Measurements from ENCODE around the gene SUSD5. TPM values are rescaled to one million over a fixed set of nuclear protein-coding genes. Genes with fewer than 3 reads are reported as not detected.
"Not testable (repeated sequence)": the region's sequence is repeated elsewhere in the genome, so short reads cannot be mapped to it uniquely, and the experiment has no call there.

The SUSD5 gene
- total RNA-seq, 1 experiment from 2014 or later: 18.2 TPM

DNA sequence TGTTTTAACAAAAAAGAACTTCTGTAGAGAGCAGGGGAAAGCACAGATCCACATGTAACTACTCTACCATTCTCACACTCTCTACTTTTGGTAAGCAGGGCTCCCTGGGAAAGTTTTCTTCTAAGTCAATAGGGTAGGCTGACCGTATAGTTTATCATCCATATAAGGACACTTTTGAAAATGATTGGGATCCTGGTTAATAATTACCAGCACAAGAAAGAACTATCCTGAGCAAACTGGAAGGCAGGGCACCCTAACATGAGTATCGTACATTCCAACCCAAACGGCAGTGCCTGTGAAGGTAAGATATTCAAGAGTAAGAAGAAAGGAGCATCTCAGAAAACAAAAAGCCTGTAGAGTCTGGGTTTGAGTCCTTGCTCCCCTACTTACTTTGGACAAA, 22.1 kb downstream of the SUSD5 start:
- no peak for DNase-seq (ENCODE audit: low read depth)

DNA sequence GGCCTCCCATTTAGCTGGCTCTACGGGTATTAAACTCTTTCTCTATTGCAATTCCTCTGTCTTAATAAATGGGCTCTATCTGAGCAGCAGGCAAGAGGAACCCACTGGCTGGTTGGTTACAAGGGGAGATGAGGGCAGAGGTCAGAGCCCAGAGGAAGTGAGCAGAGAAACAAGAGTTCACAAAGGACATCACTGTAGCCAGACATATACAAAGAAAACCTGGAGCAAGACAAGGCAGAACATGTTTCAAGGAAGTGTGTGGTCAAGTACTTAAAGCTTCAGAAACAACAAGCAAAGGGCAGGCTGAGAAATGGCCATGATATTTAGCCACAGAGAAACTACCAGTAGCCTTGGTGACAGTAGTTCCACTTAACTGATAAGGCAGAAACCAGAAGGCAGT, 24.3 kb downstream of the SUSD5 start:
- no peak for DNase-seq (ENCODE audit: low read depth)

DNA sequence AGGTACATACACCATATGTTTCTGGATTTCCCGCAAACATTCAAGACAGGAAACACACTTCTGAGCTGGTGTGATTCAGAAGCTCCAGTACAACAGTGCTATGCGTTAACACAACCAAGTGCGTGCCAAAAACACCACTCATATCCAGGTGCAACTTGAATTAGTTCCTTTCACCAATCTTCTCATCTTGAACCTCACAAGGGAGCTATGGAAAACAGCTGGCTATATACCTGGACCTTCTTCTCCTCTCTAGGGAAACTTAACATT, 31.3 kb downstream of the SUSD5 start:
- peak; percentile 86 for DNase-seq (ENCODE audit: low read depth)

DNA sequence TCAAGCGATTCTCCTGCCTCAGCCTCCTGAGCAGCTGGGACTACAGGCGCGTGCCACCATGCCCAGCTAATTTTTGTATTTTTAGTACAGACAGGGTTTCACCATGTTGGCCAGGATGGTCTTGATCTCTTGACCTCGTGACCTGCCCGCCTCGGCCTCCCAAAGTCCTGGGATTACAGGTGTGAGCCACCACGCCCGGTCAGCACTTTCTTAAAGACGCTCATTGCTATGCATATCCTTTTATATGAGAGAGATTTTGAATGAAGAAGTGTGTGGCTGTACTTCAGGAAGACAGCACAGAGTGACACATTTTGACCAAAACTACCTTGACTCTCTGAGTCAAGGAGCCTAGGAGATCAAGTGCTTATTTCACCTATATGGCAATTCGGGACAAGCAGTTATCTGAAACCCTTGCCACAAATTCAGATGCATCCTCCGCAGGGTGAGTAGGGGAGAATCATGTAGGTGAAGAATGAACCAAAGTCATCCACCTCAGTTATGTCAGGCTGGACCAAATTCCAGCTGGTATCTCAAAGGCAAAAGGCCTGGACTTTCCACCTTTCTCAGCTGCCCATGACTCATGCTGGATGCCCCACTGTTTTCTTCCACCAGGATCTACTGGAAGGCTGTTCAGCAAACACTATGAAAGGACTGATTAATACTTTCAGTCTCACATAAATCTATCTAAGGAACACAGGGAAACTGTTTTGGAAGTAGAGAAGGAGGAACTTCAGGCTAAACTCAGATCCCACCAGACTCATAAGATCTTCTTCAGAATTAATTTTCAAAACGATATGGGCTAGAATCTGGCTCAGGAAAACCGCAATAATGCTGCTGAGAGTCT, 31.9 kb downstream of the SUSD5 start:
- DNase-seq (ENCODE audit: low read depth): peak; percentile 87

DNA sequence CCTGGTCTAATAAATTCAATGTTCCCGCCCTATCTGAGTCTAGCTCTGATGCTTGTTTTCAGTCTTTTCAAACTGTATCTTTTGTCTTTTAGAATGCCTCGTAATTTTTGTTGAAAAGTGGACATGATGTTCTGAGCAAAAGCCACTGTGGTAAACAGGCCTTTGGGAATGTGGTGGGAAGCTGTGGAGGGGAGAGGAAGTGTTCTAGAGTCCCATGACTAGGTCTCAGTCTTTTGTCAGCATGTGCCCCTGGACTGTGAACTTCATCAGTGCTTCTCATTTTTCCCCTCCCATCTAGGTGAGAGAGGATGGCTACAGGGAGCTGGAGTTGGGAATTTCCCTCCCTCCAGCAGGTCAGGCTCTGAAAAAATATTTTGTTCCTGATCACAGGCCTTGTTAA, 33.7 kb downstream of the SUSD5 start:
- no peak for DNase-seq (ENCODE audit: low read depth)

DNA sequence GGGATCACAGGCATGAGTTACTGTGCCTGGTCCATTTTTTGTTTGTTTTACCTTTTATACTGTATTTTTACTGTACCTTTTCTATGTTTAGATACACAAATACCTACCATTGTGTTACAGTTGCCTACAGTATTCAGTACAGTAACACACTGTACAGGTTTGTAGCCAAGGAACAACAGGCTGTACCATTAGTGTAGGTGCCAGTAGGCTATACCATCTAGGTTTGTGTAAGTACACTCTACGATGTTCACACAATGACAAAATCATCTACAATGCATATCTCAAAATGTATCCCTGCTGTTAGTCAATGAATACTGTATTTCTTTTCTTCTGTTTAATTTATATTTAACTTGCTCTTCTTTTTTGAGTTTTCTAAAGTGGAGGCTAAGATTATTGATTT, 37.0 kb downstream of the SUSD5 start:
- DNase-seq (ENCODE audit: low read depth): not testable (repeated sequence)

DNA sequence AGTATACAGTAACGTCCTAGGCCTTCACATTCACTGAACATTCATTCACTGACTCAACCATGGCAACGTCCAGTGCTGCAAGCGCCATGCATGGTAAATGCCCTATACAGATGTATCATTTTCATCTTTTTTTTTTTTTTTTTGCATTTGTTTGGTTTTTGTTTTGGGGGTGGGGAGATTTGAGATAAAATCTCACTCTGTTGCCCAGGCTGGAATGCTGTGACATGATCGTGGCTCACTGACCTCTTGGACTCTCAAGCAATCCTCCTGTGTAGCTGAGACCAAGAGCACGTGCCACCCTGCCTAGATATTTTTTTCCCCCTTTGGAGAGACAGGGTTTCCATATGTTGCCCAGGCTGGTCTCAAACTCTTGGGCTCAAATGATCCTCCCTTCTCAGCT, 37.4 kb downstream of the SUSD5 start:
- no peak for DNase-seq (ENCODE audit: low read depth)

DNA sequence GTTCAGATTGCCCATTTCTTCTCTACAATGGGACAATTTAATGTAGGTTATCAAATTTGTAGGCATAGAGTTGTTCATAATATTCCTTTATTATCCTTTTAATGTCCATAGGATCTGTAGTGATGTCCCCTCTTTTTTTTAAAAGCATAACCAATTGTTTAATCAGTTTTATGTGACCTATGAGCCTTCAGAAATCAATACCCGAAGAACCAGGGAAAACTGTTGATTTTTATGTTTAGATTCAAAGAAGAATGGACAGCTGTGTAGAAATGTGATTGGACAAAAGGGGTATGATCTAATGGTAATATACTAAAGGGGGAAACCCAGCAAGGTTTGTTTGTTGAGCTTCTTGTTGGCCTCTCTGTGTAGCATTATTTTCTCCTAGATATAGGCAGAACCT, 39.5 kb downstream of the SUSD5 start:
- no peak for DNase-seq (ENCODE audit: low read depth)

DNA sequence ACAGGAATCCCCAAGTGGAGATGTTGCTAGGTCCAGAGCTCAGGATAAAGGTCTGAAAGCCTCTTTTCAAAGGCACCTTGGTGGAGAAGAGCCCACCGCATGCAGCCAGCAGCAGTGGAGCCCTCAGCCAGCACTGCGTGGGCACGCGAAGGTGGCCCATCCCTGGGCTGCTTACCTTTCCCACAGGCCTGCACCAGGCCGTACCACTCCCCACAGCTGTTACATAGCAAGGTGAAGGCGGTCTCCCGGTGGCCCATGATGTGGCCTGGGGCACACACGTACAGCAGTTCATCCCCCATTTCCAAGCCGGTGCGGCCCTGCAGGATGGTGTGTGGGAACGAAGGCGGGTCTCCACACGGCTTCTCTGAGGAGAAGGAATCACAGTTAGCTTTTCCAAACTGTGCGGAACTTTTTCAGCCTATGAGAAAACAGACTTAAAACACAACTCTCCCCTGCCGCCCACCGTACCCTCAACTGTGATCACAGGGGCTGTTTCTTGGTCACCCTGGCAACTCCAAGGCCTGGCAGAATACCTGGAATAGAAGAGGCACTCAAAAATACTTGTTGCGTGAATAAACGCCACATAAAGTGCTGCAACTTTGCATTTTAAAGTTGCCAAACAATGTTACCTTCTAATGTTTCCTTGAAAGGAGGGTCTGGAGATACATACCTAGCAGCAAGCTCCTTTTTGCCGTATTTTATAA, 43.7 kb downstream of the SUSD5 start:
- no peak for DNase-seq (ENCODE audit: low read depth)

DNA sequence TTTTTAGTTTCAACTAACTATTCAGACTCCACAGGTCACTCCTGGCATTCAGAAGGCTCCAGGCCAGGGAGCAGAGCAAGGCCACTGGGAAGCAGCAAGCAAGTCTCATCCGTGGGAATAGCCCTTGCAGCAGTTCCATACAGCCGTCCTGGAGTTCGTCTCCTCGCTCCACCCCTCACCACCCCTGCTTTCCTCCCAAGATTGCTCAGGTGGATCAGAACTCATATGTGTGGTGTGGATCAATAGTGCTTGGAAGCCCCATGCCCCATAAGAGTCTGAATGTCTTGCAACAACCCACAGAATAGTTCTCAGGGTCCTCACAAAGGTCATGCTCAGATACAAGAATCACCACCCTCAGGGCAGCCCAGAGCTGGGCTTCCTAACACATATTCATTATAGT, 44.5 kb downstream of the SUSD5 start:
- DNase-seq (ENCODE audit: low read depth): no peak

DNA sequence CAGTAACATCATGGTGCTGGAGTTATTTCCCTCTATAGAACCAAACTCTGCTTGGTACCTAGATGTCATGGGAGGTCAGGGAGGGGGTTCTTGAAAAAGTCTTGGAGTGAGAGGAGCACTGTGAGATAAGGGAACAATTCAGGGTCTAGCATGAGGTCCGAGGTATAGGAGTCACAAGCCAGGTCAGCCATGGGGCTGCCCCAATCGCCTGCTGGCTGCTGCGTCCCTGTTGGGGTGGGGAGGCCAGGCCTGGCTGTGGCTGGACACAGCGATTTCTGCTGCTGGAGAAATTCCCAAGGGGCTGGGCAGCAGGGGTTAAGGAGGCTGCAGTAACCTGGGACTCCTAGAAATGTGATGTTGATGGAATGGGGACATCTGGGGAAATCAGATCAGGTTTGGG, 44.9 kb downstream of the SUSD5 start:
- no peak for DNase-seq (ENCODE audit: low read depth)

DNA sequence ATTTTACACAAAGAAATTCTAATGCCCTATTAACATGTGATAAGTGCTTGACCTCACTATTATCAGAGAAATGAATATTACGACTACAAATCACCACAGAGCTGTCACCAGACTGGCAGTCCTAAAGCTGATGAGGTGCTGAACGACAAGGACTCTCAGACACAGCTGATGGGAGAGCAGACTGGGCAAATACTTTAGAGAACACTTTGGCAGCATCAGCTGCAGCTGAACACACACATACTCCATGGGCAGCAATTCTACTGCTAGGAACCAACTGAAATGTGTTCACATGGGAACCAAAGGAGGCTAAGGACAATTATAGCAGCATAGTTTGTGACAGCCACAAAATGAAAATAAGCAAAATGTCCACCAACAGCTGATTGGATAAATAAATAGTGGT, 45.5 kb downstream of the SUSD5 start:
- no peak for DNase-seq (ENCODE audit: low read depth)

DNA sequence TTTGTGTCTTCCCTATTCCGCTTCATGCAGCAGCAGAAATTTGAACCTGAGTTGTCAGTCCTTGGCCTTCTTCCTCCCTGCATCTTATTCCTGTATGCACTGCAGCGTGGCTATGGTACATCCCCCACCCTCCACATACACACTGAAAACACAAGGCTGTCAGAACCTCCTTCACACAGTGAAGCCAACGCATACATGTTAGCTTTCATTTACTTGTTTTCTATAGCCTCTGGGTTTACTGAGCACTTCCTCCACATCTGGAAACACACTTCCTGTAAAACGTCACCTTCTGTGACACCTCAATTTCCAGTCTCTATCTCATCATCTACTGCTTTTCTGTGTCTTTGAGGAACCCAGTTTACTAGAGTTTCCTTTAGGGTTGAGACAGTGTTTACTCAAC, 47.0 kb downstream of the SUSD5 start:
- DNase-seq (ENCODE audit: low read depth): no peak

DNA sequence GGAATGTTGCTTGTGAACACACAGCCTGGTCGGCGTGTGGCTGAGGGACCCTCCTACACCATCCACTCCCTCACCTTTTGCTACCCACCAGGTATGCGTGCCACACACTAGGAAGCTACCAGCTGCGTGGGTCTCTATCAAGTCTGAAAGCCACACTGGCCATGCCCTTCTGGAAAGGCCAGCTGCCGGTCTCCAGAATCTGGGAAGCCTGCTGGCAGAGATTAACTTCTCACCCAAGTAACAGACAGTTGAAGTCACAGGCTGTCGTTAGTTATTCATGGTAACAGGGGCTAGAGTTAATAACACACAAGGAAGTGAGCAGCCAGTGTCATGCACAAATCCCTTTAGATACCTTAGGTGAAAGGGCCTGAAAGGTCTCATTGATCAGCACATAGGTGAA, 48.1 kb downstream of the SUSD5 start:
- no peak for DNase-seq (ENCODE audit: low read depth)

DNA sequence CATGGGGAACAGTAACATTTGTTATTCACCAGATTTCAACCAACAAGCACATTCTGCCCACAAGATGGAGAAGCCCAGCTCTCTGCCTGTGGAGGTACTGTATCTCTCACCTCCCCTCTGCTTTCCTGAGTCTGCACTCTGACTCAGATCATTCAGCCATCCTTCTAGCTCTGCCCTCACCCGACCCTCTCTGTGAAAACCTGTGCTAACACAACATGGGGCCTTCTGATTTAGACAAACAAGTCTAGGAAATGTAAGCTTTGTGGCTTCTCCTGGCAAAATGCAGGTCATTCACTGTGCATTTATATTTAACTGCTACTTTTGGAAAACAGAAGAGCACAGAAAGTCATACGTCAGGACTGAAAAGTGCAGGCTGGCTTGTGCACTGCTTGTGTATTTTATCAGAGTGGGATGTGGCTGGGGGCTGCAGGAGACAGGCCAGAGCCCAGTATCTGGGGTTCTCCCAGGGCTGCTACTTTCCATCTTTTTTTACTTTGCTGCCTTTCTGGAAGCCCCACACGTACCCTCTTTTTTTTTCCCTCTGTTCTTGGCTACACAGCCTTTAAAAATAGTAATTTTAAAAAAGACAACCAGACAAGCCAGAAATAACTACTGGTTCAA, 50.8 kb downstream of the SUSD5 start:
- DNase-seq (ENCODE audit: low read depth): peak; percentile 30

DNA sequence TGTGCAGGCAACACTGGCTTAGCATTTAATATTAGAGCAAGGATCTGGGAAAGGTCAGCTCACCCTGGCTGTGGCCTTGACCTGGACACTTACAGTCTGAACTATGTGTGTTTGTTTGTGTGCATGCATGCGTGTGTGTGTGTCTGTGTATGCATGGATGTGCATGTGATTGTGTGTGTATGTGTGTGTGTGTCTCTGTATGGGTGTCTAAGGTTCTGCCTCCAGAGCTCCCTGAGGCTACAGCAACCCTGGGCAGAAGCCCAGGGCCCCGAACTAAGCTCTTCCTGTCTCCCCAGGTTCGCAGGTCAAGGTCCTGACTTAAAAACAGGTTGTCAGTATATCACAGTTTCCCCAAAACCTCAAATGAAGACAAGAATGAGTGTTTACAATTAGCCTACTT, 51.3 kb downstream of the SUSD5 start:
- no peak for DNase-seq (ENCODE audit: low read depth)

DNA sequence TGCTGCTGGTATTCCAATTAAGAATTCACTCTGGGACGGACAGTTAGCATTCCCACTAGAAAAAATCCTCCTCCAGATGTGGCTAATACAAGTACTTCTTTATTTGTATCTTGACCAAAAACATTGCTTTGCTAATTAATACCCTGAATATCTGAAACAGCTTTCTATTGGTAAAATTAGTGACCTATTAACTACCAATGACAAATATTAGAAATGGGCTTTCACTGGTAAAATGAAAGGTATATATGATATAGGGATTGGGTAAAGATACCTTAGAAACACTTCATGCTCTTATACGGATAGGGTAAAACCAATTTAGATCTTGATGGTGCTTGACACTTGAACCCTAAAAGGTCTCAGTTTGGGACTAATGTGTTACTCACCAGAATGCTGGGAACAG, 52.5 kb downstream of the SUSD5 start:
- DNase-seq (ENCODE audit: low read depth): no peak

DNA sequence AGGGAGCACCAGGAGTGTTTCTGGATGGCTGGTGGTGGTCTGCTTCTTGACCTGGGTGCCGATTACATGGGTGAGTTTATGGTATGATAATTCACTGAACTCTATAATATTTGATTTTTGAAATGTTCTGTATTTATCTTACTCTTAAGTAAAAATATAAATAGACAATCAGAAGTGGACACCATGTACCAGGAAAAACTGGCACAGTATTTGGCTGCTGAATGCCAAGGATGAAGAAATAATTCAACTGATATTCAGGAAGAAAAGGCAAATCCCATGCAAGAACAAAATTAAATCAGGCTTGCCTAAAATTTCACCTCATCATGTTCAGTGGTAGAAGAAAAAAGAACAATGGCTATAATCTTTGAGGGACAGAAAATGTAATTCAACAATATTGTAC, 53.2 kb downstream of the SUSD5 start:
- DNase-seq (ENCODE audit: low read depth): no peak

DNA sequence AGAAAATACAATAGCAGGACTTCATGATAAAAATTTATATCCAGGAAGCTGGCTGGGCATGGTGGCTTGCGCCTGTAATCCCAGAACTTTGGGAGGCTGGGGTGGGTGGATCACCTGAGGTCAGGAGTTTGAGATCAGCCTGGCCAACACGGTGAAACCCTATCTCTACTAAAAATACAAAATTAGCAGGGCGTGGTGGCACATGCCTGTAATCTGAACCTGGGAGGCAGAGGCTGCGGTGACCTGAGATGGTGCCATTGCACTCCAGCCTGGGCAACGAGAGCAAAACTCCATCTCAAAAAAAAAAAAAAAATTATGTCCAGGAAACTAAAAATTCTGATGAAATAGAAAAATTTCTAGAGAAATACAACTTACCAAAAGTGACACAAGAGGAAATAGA, 56.0 kb downstream of the SUSD5 start:
- DNase-seq (ENCODE audit: low read depth): not testable (repeated sequence)

DNA sequence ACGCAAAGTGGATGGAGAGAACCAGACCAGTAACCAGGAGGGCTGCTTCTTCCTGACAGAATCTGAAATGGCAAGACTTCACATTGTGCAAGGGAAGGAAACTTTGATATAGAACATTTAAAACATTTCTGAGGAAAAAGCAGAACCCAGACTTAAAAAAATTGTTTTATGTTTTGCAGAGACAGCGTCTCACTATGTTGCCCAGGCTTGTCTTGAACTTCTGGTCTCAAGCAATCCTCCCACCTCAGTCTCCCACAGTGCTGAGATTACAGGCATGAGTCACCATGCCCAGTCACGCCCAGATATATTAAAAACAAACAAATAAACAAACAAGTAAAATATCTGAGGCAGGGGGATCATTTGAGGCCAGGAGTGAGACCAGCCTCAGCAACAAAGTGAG, 58.6 kb downstream of the SUSD5 start:
- no peak for DNase-seq (ENCODE audit: low read depth)

DNA sequence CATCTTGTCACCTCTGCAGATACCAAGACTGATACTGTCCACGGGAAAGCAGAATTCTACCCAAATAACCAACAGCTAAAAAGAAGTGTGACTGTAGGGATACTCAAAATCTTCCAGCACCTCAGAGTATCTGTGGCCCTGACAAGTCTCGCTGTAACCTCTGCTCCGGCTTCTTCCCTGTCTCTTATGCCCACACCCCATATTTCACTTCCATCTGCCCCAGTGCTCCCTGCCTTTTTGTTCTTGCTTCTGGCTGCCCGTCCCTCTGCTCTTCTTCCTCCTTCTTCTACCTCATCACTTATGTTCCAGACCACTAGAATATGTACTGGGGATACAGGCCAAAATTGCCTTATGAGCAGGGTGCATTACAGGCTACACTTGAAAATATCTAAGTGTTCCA, 59.4 kb downstream of the SUSD5 start:
- DNase-seq (ENCODE audit: low read depth): no peak

DNA sequence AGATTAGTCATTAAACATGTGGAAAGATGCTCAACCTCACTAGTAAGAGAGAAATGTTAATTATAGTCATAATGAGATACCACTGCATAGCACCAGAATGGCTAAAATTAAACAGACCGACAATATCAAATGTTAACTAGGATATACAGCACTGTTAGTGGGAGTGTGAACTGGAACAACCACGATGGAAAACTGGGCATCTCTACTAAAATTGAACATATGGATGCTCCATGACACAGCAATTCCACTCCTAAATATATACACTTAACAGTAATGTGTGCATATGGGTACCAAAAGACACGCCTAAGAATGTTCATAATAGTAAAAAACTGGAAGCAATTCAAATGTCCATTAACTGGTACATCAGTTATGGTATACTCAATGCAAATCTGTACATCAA, 63.3 kb downstream of the SUSD5 start:
- DNase-seq (ENCODE audit: low read depth): no peak

DNA sequence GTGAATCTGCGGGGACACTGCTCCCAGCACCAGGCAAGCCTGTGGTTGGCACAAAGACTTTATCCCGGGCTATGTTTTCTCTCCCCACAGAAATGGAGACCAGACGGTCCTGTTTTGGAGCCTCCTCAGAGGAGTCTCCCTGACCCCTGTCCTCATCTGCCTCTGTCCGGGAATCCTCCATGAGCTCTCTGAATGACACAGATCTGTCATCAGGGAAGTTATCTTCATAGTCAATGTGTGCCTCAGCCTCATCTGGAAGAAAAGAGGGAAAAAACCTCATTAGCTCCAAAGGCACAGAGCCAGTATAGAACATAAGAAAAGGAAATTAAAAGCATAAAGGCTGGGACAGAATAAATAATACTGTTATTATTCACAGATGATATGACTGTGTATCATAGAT, 64.8 kb downstream of the SUSD5 start:
- no peak for DNase-seq (ENCODE audit: low read depth)
